HepG2 (cell line): Measurements from ENCODE around the gene TTLL4. TPM values are rescaled to one million over a fixed set of nuclear protein-coding genes. Genes with fewer than 3 reads are reported as not detected.

ENCODE experiments used
- DRAP1 ChIP-seq: IDR thresholded peaks from 2 replicates; pipeline ENCODE4 v1.6.1; 2016; ENCODE audit warnings: missing genetic modification reagents, missing compliant biosample characterization
- GRHL1 ChIP-seq: sonication (generic); formaldehyde crosslinking; conservative IDR thresholded peaks from 2 replicates; pipeline ENCODE4 v1.8.0; 2022; ENCODE audit warnings: missing genetic modification reagents
- HES4 ChIP-seq: sonication (generic); formaldehyde crosslinking; IDR thresholded peaks from 2 replicates; pipeline ENCODE4 v1.9.0; 2021; ENCODE audit warnings: mild to moderate bottlenecking, missing genetic modification reagents, borderline replicate concordance
- MTERF4 ChIP-seq: sonication (generic); formaldehyde crosslinking; IDR thresholded peaks from 2 replicates; pipeline ENCODE4 v1.8.0; 2023; ENCODE audit warnings: mild to moderate bottlenecking, missing genetic modification reagents
- MXD4 ChIP-seq: IDR thresholded peaks from 2 replicates; pipeline ENCODE4 v1.6.1; 2016; ENCODE audit warnings: mild to moderate bottlenecking, missing biosample characterization, missing genetic modification reagents
- NFIC ChIP-seq: IDR thresholded peaks from 2 replicates; pipeline ENCODE4 v1.6.1; 2012; ENCODE audit warnings: mild to moderate bottlenecking, low read length, inconsistent platforms
- NRL ChIP-seq: sonication (generic); formaldehyde crosslinking; IDR thresholded peaks from 2 replicates; pipeline ENCODE4 v1.5.0; 2020; ENCODE audit warnings: missing genetic modification reagents, mild to moderate bottlenecking, moderate library complexity, borderline replicate concordance
- PTBP1 ChIP-seq: fragments of 200-400 bp; formaldehyde crosslinking; IDR thresholded peaks from 2 replicates; pipeline ENCODE4 v1.6.1; 2018; ENCODE audit warnings: low read length, low read depth; ENCODE audit not compliant: poor library complexity, severe bottlenecking
- RAD51 ChIP-seq: fragments of 450-650 bp; IDR thresholded peaks from 2 replicates; pipeline ENCODE4 v1.6.1; 2016; ENCODE audit warnings: borderline replicate concordance
- RNF2 ChIP-seq: fragments of 450-650 bp; conservative IDR thresholded peaks from 2 replicates; pipeline ENCODE4 v1.6.1; 2016; ENCODE audit warnings: low read depth
- RORA ChIP-seq: sonication (generic); formaldehyde crosslinking; IDR thresholded peaks from 2 replicates; pipeline ENCODE4 v1.5.0; 2020; ENCODE audit warnings: mild to moderate bottlenecking, missing genetic modification reagents, moderate library complexity
- SP140L ChIP-seq: sonication (generic); formaldehyde crosslinking; IDR thresholded peaks from 2 replicates; pipeline ENCODE4 v1.4.0; 2020; ENCODE audit warnings: missing genetic modification reagents, borderline replicate concordance
- WIZ ChIP-seq: sonication (generic); formaldehyde crosslinking; IDR thresholded peaks from 2 replicates; pipeline ENCODE4 v1.5.1; 2020; ENCODE audit warnings: mild to moderate bottlenecking, missing genetic modification reagents
- ZNF101 ChIP-seq: sonication (generic); formaldehyde crosslinking; IDR thresholded peaks from 2 replicates; pipeline ENCODE4 v1.4.0; 2020; ENCODE audit warnings: mild to moderate bottlenecking, low read depth, missing genetic modification reagents, borderline replicate concordance
- ZNF24 ChIP-seq: fragments of 450-650 bp; IDR thresholded peaks from 2 replicates; pipeline ENCODE4 v1.6.1; 2017; ENCODE audit warnings: antibody characterized with exemption, mild to moderate bottlenecking
- ZNF280B ChIP-seq: sonication (generic); formaldehyde crosslinking; IDR thresholded peaks from 2 replicates; pipeline ENCODE4 v1.5.0; 2020; ENCODE audit warnings: missing genetic modification reagents, mild to moderate bottlenecking, borderline replicate concordance
- ZNF33B ChIP-seq: sonication (generic); formaldehyde crosslinking; IDR thresholded peaks from 2 replicates; pipeline ENCODE4 v1.5.1; 2020; ENCODE audit warnings: mild to moderate bottlenecking, missing genetic modification reagents
- ZNF460 ChIP-seq: sonication (generic); formaldehyde crosslinking; IDR thresholded peaks from 2 replicates; pipeline ENCODE4 v1.5.1; 2020; ENCODE audit warnings: missing genetic modification reagents, mild to moderate bottlenecking, borderline replicate concordance
- ZNF496 ChIP-seq: sonication (generic); formaldehyde crosslinking; IDR thresholded peaks from 2 replicates; pipeline ENCODE4 v1.8.1; 2023; ENCODE audit warnings: mild to moderate bottlenecking, moderate library complexity, missing genetic modification reagents; ENCODE audit not compliant: insufficient replicate concordance
- ZNF557 ChIP-seq: sonication (generic); formaldehyde crosslinking; IDR thresholded peaks from 2 replicates; pipeline ENCODE4 v1.4.0; 2020; ENCODE audit warnings: missing genetic modification reagents
- ZNF770 ChIP-seq: sonication (generic); formaldehyde crosslinking; IDR thresholded peaks from 2 replicates; pipeline ENCODE4 v1.5.0; 2020; ENCODE audit warnings: mild to moderate bottlenecking, missing genetic modification reagents
- ZNF772 ChIP-seq: sonication (generic); formaldehyde crosslinking; IDR thresholded peaks from 2 replicates; pipeline ENCODE4 v1.5.0; 2020; ENCODE audit warnings: mild to moderate bottlenecking, missing genetic modification reagents
- ZSCAN31 ChIP-seq: sonication (generic); formaldehyde crosslinking; IDR thresholded peaks from 2 replicates; pipeline ENCODE4 v1.5.0; 2020; ENCODE audit warnings: low read depth, mild to moderate bottlenecking, missing genetic modification reagents
- polyA plus RNA-seq, 8 experiments: library from polyadenylated mRNA; depleted of rRNA in 3 of 8; stranded (reverse) in 7 of 8; unstranded in 1 of 8; fragments of >200 nt; fragmentation: Illumina TruSeq in 4 of 8; extraction: Trizol in 4 of 8; gene quantifications; 2 replicates each; pipeline versions ENCODE4 v1.2.1 to v1.2.3, GENCODE V29; 2011 to 2016; ENCODE audit warnings: low read depth in 4 of 8, missing spikeins in 1 of 8, mixed read lengths in 1 of 8; ENCODE audit not compliant: insufficient read depth in 1 of 8
- total RNA-seq, 5 experiments: library from RNA; depleted of rRNA; stranded (reverse); fragments of >200 nt; fragmentation: Illumina TruSeq; extraction: Trizol; gene quantifications; 2 replicates each; pipeline ENCODE4 v1.2.3, GENCODE V29; 2016; ENCODE audit warnings: low read depth in 1 of 5

TTLL4 gene
- total and polyA plus RNA-seq, 2 of the 13 experiments (the other 11 are each of a cell fraction or from before 2014, with no cell fraction given): 77.5 to 84.6 TPM

GRCh38 chr2:218780851-218781690 lies 70.4 kb downstream of the TTLL4 start (continued):
- TF ChIP-seq NFIC: peak; percentile 73; the same call in 1 of the 2 replicates
- TF ChIP-seq HES4 (CRISPR knock-in tag): no peak
- TF ChIP-seq NRL: no peak
- TF ChIP-seq RORA (CRISPR knock-in tag): 0 out of 2 replicates have a peak, but pooled peaks have one; percentile 6
- TF ChIP-seq ZNF496: no peak
- no peak for TF ChIP-seq ZNF33B (CRISPR knock-in tag)
- no peak for TF ChIP-seq ZNF101 (CRISPR knock-in tag)
- TF ChIP-seq DRAP1 (CRISPR knock-in tag): 0 out of 2 replicates have a peak, but pooled peaks have one; percentile 20
- TF ChIP-seq SP140L: no peak
- no peak for TF ChIP-seq ZNF280B (CRISPR knock-in tag)
- no peak for TF ChIP-seq GRHL1
- peak; percentile 52; the same call in 1 of the 2 replicates for TF ChIP-seq ZNF772 (CRISPR knock-in tag)
- no peak for TF ChIP-seq PTBP1
- TF ChIP-seq MXD4: peak; percentile 46
- no peak for TF ChIP-seq MTERF4 (CRISPR knock-in tag)
- no peak for TF ChIP-seq WIZ (CRISPR knock-in tag)
- no peak for TF ChIP-seq ZNF24
- TF ChIP-seq ZNF460 (CRISPR knock-in tag): peak; percentile 50; the same call in 1 of the 2 replicates
- TF ChIP-seq RAD51: no peak
- TF ChIP-seq ZSCAN31: 0 out of 2 replicates have a peak, but pooled peaks have one; percentile 10
- TF ChIP-seq ZNF557 (CRISPR knock-in tag): no peak
- TF ChIP-seq RNF2: no peak
- TF ChIP-seq ZNF770 (CRISPR knock-in tag): peak; percentile 99
